Measurements from ENCODE around the gene DOK3. TPM values are rescaled to one million over a fixed set of nuclear protein-coding genes. Genes with fewer than 3 reads are reported as not detected.

The DOK3 gene
- total RNA-seq, 1 donor from 2014 or later, result 4.7 TPM

DNA sequence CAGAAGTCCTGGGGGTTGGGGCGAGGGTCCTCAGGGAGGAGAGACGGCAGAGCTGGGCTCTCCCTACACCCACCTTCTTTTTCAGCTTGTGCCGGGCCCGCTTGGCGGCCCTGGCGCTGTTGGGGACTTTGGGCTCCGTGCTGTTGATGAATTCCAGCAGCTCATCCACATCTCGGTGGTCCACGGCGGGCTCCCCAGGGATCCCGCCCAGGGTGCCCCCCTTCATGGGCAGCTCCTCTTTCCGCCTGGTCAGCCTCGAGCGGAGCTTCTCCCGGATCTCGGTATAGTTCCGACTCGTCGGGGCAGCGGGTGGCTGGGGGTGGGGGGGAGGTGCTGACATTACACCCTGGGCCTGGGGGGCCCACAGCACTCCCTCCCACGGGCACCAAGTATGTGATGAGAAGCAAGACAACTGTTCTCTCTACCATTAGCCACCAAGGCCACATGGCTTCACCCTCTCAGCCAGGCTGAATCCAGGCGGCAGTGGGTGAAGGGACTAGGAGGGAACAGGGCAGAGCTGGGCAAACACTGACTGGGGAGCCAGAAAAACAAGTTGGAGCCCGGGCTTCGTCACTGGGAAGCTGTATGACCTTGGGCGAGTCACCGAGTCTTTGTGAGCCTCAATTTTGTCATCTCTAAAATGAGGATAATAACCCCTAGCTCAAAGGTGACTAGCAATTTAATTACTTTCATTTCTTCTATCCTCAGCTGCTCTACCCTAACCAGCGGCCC is 21.7 kb upstream of the DOK3 start:
- TF ChIP-seq CTCF (IDR thresholded peaks at IDR 0.05; ENCODE audit: unreplicated experiment), result no peak
- DNase-seq (ENCODE audit: low spot score in 2 of 2, unreplicated experiment in 2 of 2), result no peak
- Mint-ChIP-seq H3K36me3 (peaks cover 16% of the 10 kb centered on the region), H3K27ac (no peak overlapping the region), H3K27me3 (ENCODE audit: low read depth) (no peaks in the 10 kb centered on the region), H3K4me3 (no peak overlapping the region), H3K9me3 (no peaks in the 10 kb centered on the region), H3K4me1 (no peaks in the 10 kb centered on the region)

GRCh38 chr5:177530638-177531037 is 21.0 kb upstream of the DOK3 start:
- H3K9me3 Mint-ChIP-seq, result no peaks in the 10 kb centered on the region

GRCh38 chr5:177529247-177530203 is 19.9 kb upstream of the DOK3 start:
- no peak overlapping the region for H3K27ac Mint-ChIP-seq
- no peaks in the 10 kb centered on the region for H3K4me1 Mint-ChIP-seq
- H3K27me3 Mint-ChIP-seq (ENCODE audit: low read depth), result no peaks in the 10 kb centered on the region
- H3K4me3 Mint-ChIP-seq, result no peak overlapping the region
- DNase-seq (ENCODE audit: low spot score in 2 of 2, unreplicated experiment in 2 of 2), result no peak
- no peak for TF ChIP-seq CTCF (IDR thresholded peaks at IDR 0.05; ENCODE audit: unreplicated experiment)
- peaks cover 19% of the 10 kb centered on the region for H3K36me3 Mint-ChIP-seq
- H3K9me3 Mint-ChIP-seq, result no peaks in the 10 kb centered on the region

More at GRCh38 chr5:177530638-177531037, 21.0 kb upstream of the DOK3 start:
- Mint-ChIP-seq H3K27me3 (ENCODE audit: low read depth) (no peaks in the 10 kb centered on the region), H3K36me3 (peaks cover 17% of the 10 kb centered on the region), H3K4me1 (no peaks in the 10 kb centered on the region), H3K4me3 (no peak overlapping the region), H3K27ac (no peak overlapping the region)
- no peak for TF ChIP-seq CTCF (IDR thresholded peaks at IDR 0.05; ENCODE audit: unreplicated experiment)
- DNase-seq (ENCODE audit: low spot score in 2 of 2, unreplicated experiment in 2 of 2), result no peak

DNA sequence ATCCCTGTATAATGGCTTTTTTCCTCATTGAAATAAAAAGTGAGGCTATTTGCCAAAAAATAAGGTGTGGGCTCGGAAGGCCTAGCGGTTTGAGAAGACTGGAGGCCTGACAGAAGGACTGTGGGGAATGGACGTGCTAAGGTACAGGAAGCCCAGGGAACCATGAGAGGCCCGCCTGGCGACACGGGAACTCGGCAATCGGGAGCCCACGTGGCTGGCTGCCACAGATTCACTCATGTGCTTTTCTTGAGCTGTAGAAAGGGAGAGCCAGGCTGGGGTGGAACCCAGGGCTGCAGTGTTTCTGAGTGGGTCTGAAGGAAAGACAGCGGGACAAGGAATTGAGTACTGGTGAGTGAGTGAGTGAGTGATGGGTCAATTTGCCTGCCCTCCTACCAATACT is 19.0 kb upstream of the DOK3 start:
- H3K36me3 Mint-ChIP-seq, result peaks cover 19% of the 10 kb centered on the region
- H3K9me3 Mint-ChIP-seq, result no peaks in the 10 kb centered on the region
- no peaks in the 10 kb centered on the region for H3K4me1 Mint-ChIP-seq
- DNase-seq (ENCODE audit: low spot score in 2 of 2, unreplicated experiment in 2 of 2), result no peak
- TF ChIP-seq CTCF (IDR thresholded peaks at IDR 0.05; ENCODE audit: unreplicated experiment), result no peak
- no peak overlapping the region for H3K4me3 Mint-ChIP-seq
- no peak overlapping the region for H3K27ac Mint-ChIP-seq
- H3K27me3 Mint-ChIP-seq (ENCODE audit: low read depth), result no peaks in the 10 kb centered on the region

DNA sequence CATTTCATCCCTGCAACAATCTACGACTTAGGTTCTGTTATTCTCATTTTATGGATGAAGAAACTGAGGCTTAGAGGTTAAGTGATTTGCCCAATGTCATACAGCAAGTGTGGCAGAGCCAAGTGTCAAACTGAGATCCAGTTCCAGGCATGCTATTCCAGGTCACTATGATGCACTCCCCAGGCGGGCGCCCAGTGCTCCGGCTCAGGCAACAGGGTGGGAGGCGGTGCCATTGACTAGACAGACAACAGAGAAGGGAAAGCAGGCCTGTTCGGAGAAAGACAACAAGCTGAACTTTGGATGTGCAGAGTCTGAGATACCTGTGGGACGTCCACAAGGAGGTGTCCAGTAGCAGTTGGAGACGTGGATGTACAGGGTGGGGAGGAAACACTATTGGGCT is 18.0 kb upstream of the DOK3 start:
- DNase-seq (ENCODE audit: low spot score in 2 of 2, unreplicated experiment in 2 of 2), result no peak
- peaks cover 19% of the 10 kb centered on the region for H3K36me3 Mint-ChIP-seq
- H3K4me3 Mint-ChIP-seq, result no peak overlapping the region
- TF ChIP-seq CTCF (IDR thresholded peaks at IDR 0.05; ENCODE audit: unreplicated experiment), result no peak
- no peaks in the 10 kb centered on the region for H3K27me3 Mint-ChIP-seq (ENCODE audit: low read depth)
- H3K27ac Mint-ChIP-seq, result no peak overlapping the region
- H3K9me3 Mint-ChIP-seq, result no peaks in the 10 kb centered on the region
- no peaks in the 10 kb centered on the region for H3K4me1 Mint-ChIP-seq

Measured in mesothelial cell of epicardium (in vitro differentiated cells).